ENCODE results near the gene CELSR1.

DNA sequence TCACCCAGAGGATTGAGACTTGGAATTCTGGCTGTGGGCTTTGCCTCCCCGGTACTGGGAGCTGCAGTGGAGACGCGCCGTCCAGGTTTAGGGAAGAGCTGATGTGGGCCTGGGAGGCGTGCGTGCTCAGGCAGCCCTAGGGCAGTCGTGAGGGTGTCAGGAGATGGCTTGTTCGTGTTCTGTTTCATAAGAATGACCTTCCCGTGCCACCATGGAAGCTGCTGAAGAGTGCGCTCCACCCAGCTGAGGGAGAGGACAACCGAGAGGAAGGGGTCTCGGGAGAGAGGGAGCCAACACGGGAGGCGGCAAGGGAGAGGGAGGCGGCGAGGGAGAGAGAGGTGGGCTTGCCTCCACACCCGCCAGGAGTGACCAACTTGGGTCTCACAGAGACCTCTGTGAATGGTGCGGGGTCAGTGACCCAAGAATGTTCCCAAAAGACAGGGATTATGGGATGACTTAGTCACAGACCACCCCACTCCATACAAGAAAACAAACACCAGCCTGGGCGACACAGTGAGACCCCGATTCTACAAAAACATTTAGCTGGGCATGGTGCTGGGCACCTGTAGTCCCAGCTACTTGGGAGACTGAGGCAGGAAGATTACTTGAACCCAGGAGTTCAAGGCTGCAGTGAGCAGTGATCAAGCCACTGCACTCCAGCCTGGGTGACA lies 216.6 kb downstream of the CELSR1 start:
- TF ChIP-seq, protein P1, sequence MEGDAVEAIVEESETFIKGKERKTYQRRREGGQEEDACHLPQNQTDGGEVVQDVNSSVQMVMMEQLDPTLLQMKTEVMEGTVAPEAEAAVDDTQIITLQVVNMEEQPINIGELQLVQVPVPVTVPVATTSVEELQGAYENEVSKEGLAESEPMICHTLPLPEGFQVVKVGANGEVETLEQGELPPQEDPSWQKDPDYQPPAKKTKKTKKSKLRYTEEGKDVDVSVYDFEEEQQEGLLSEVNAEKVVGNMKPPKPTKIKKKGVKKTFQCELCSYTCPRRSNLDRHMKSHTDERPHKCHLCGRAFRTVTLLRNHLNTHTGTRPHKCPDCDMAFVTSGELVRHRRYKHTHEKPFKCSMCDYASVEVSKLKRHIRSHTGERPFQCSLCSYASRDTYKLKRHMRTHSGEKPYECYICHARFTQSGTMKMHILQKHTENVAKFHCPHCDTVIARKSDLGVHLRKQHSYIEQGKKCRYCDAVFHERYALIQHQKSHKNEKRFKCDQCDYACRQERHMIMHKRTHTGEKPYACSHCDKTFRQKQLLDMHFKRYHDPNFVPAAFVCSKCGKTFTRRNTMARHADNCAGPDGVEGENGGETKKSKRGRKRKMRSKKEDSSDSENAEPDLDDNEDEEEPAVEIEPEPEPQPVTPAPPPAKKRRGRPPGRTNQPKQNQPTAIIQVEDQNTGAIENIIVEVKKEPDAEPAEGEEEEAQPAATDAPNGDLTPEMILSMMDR (conservative IDR thresholded peaks at IDR 0.05 in 1 of 2, IDR thresholded peaks at IDR 0.05 in 1 of 2; ENCODE audit: low read depth in 1 of 2, low read length in 2 of 2), result no peak
- TF ChIP-seq EZH2 (IDR thresholded peaks at IDR 0.05; ENCODE audit: low read length, missing control alignments), result no peak
